Lung (tissue), 12 donors: ENCODE results near the gene PRKCQ. TPM values are rescaled to one million over a fixed set of nuclear protein-coding genes. Genes with fewer than 3 reads are reported as not detected.

ENCODE experiments used
- ATAC-seq: fragments of 200-7000 bp; cut with Tn5 transposase; one replicate; pipeline ENCODE4 v1.9.1; 2020; ENCODE audit warnings: moderate number of reproducible peaks; ENCODE audit not compliant: insufficient read depth, low FRiP score
- DNase-seq, 3 donors: peaks; one replicate each; pipeline ENCODE4 v3.0.0-alpha.2; 2013 to 2017
- H3K27ac ChIP-seq, 2 donors: one replicate each; pipeline ENCODE4 v1.5.1; 2013; ENCODE audit warnings: mild to moderate bottlenecking in 2 of 2, moderate library complexity in 2 of 2, control low read depth in 1 of 2, inconsistent platforms in 1 of 2, low read depth in 1 of 2, low read length in 1 of 2
- H3K27me3 ChIP-seq, 3 donors: one replicate each; pipeline ENCODE4 v1.5.1; 2013; ENCODE audit warnings: low read length in 2 of 3; ENCODE audit not compliant: control insufficient read depth in 3 of 3, insufficient read depth in 3 of 3
- H3K36me3 ChIP-seq, 4 donors: one replicate each; pipeline ENCODE4 v1.5.1; 2013; ENCODE audit warnings: low read length in 4 of 4, mild to moderate bottlenecking in 1 of 4, moderate library complexity in 1 of 4; ENCODE audit not compliant: control insufficient read depth in 4 of 4, insufficient read depth in 4 of 4
- H3K4me1 ChIP-seq, 5 donors: one replicate each; pipeline ENCODE4 v1.5.1; 2013; ENCODE audit warnings: low read length in 5 of 5, mild to moderate bottlenecking in 2 of 5, moderate library complexity in 1 of 5; ENCODE audit not compliant: control insufficient read depth in 5 of 5, insufficient read depth in 5 of 5
- H3K4me3 ChIP-seq: one replicate; pipeline ENCODE4 v1.5.1; 2013; ENCODE audit warnings: mild to moderate bottlenecking, control low read depth, moderate library complexity
- H3K9ac ChIP-seq, 2 donors: one replicate each; pipeline ENCODE4 v1.5.1; 2013; ENCODE audit warnings: low read length in 2 of 2, control low read depth in 1 of 2; ENCODE audit not compliant: insufficient read depth in 1 of 2
- H3K9me3 ChIP-seq, 4 donors: one replicate each; pipeline ENCODE4 v1.5.1; 2013; ENCODE audit warnings: low read length in 3 of 4, mild to moderate bottlenecking in 1 of 4, moderate library complexity in 1 of 4; ENCODE audit not compliant: control insufficient read depth in 4 of 4, insufficient read depth in 3 of 4
- WGBS, 2 donors: extraction: QIAGEN DNeasy Blood & Tissue Kit; methylation state at CpG; one replicate each; pipeline ENCODE4 v1.1.7; 2013; 5-methylcytosine and 5-hydroxymethylcytosine counted together
- polyA plus RNA-seq, 2 donors: library from polyadenylated mRNA; stranded (reverse); fragments of 200-250 nt; gene quantifications; one replicate each; pipeline ENCODE4 v1.2.1, GENCODE V29; 2013
- total RNA-seq, 2 donors: library from RNA; depleted of rRNA in 1 of 2; stranded (reverse); fragments of >200 nt in 1 of 2; gene quantifications; one replicate each; pipeline ENCODE4 v1.2.1, GENCODE V29; 2014 to 2021
- TF ChIP-seq, protein P1 (sequence below): IDR thresholded peaks from 2 replicates; pipeline ENCODE4 v1.5.1; 2012; ENCODE audit warnings: mild to moderate bottlenecking; ENCODE audit errors: control extremely low read depth, extremely low read depth
- donor health status: control.
- donor health status: control.
- donor health status: Bipolar disorder and iron deficiency.
- donor health status: healthy.
- donor health status: DM: yes; HTN: yes; CAD: no.

PRKCQ gene
- total and polyA plus RNA-seq, 4 donors, result 2.8 to 9.1 (median 7.2) TPM

DNA sequence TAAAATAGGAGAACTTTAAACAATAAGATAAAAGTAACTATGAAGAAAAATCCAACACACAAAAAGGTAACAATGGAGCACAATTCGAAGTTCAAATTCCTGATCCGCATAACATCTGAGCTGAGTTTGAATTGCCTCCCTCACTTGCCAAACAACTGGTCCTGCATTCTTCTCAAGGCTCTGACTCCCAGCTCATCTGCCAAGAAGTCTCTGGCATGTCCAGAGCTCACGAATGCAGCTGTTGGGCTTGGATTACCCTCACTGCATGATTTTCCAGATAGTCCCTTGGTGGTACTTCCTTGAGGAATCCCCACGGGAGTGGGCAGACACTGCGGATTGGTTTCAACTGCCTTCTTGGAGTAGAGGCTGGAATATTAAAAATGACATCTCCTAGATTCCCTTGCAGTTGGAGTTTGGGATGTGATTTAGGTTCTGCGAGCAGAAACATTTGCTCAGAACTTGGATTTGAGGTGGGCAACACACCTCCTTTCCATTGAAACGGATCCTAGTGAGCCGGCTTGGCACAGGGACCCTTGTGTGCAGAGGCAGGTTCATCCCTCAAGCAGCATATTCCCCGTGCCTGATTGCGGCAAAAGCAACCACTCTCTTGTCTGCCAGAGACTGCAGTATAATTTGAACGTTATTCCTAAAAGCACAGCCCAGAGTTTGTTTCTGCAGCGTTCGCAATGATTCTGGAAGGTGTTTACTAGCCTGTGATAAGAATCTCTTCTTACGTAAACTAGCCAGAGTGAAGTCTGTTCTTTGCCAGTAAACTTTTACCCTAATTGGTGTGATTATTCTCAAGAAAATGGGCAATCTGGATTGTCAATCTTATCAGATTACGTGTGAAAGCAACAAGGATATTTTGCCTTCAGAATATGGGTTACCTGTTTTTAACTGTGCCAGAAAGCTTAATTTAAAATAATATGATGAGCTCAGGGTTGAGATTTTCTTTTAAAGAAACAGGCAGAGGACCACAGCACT lies 23.4 kb upstream of the PRKCQ start:
- TF ChIP-seq, protein P1, sequence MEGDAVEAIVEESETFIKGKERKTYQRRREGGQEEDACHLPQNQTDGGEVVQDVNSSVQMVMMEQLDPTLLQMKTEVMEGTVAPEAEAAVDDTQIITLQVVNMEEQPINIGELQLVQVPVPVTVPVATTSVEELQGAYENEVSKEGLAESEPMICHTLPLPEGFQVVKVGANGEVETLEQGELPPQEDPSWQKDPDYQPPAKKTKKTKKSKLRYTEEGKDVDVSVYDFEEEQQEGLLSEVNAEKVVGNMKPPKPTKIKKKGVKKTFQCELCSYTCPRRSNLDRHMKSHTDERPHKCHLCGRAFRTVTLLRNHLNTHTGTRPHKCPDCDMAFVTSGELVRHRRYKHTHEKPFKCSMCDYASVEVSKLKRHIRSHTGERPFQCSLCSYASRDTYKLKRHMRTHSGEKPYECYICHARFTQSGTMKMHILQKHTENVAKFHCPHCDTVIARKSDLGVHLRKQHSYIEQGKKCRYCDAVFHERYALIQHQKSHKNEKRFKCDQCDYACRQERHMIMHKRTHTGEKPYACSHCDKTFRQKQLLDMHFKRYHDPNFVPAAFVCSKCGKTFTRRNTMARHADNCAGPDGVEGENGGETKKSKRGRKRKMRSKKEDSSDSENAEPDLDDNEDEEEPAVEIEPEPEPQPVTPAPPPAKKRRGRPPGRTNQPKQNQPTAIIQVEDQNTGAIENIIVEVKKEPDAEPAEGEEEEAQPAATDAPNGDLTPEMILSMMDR, result no peak
- peaks cover 0 to 1% (median 0%) of the 10 kb centered on the region in 4 donors for H3K9me3 ChIP-seq
- no peak overlapping the region for H3K4me3 ChIP-seq
- no peak overlapping the region for H3K27ac ChIP-seq
- H3K4me1 ChIP-seq, result peaks cover 0 to 14% (median 2%) of the 10 kb centered on the region in 5 donors
- H3K9ac ChIP-seq, result no peak overlapping the region
- DNase-seq (peak; percentile 19 to 37 (median 24)), ATAC-seq (no peak)
- H3K36me3 ChIP-seq, result no peaks in the 10 kb centered on the region
- no peaks in the 10 kb centered on the region for H3K27me3 ChIP-seq
- WGBS, 2 donors, result 71 to 81% methylated on average over 15 of the region's 15 CpGs

DNA sequence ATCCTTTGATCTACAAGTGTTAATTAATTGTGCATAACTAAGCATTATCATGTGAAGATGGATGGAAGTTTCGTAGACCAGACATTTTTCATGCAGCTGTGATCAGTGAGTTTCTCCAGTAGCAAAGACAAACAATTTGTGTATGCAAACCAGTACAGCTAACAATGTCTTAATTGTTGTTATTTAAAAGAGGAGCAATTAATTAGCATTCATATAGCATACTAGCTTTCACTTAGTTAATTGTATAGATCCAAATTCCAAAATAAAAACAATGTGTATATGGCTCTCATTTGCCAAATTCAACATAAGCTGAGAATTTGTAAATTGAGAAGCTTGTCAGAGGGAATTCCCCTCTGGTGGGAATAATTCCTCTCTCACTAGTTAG lies 22.6 kb upstream of the PRKCQ start:
- WGBS, 2 donors, result 67 to 86% methylated on average over 1 of the region's 1 CpG
- Histone ChIP-seq H3K4me1 (peaks cover 0 to 7% (median 0%) of the 10 kb centered on the region in 5 donors), H3K36me3 (no peaks in the 10 kb centered on the region), H3K9ac (no peak overlapping the region), H3K4me3 (no peak overlapping the region), H3K9me3 (peaks cover 0 to 1% (median 0%) of the 10 kb centered on the region in 4 donors), H3K27me3 (no peaks in the 10 kb centered on the region), H3K27ac (no peak overlapping the region)
- ATAC-seq (no peak), DNase-seq (no peak)
- TF ChIP-seq, protein P1, result no peak

DNA sequence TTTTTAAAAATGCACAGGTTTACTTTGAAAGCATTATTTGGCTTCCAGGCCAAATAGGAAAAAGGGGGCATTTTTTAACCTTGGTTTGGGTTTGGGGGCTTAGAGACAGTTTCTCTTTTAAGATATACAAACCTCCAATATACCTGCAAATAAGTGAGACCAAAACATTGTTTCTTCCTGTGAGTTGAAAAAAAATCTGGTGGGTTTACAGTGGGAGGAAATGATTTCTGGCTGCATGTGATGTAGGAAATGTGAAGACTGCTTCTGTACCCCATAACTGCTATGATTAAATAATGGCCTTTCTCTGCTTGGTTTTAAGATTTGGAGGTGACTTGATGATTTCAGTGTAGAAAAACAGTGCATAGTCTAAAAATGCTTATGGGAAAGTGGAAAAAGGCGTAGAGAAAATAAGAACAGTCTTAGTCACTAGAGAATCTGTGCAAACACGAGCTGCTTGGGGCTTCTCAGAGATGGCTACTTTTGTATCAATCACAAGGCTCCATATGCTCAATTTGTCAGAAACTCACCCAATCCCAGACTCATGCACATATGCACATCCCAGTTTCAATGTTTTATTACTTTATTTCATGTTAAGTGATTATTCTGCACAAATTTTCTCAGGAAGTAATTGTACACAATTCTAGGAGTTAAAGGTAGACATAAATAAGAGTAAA lies 22.1 kb upstream of the PRKCQ start:
- TF ChIP-seq, protein P1, result no peak
- WGBS, 2 donors, result 84 to 87% methylated on average over 2 of the region's 2 CpGs
- no peaks in the 10 kb centered on the region for H3K36me3 ChIP-seq
- H3K27ac ChIP-seq, result no peak overlapping the region
- H3K9me3 ChIP-seq, result peaks cover 0 to 1% (median 0%) of the 10 kb centered on the region in 4 donors
- peaks cover 0 to 3% (median 0%) of the 10 kb centered on the region in 3 donors for H3K27me3 ChIP-seq
- no peak overlapping the region for H3K4me3 ChIP-seq
- peaks cover 0 to 2% (median 0%) of the 10 kb centered on the region in 5 donors for H3K4me1 ChIP-seq
- H3K9ac ChIP-seq, result no peak overlapping the region
- DNase-seq (no peak), ATAC-seq (no peak)
